K562 (cell line): Measurements from ENCODE around the gene EAF2. TPM values are rescaled to one million over a fixed set of nuclear protein-coding genes. Genes with fewer than 3 reads are reported as not detected.

Source experiments
- ATAC-seq: fragments of 200-7000 bp; cut with Tn5 transposase; 3 replicates; pipeline ENCODE4 v1.9.1; 2020; ENCODE audit warnings: moderate library complexity
- BruUV-seq: library from RNA; stranded (reverse); fragments of 400-500 nt; replicated peaks from 2 replicates; lab custom pipeline; 2021; lab: Mats Ljungman, UMichigan
- CTCF ChIA-PET: fragments of 300-600 bp; formaldehyde crosslinking; extraction: SDS; loops from one replicate; lab custom pipeline; 2021; ENCODE audit warnings: low intra/inter-chr PET ratio; lab: Yijun Ruan, JAX
- POLR2A ChIA-PET: fragments of 300-600, 350-650 bp; sonication (Branson Sonifier 250); formaldehyde crosslinking; extraction: SDS; loops from one replicate; lab custom pipeline; 2021; ENCODE audit warnings: antibody characterized with exemption, inconsistent platforms; lab: Yijun Ruan, JAX
- DNase-seq, 4 experiments: peaks; one replicate each; pipeline versions ENCODE4 v3.0.0 to v3.0.0-alpha.2; 2011 to 2018; ENCODE audit warnings: low spot score in 3 of 4, mixed read lengths in 3 of 4; ENCODE audit errors: extremely low read depth in 1 of 4
- FAIRE-seq: peaks from 2 replicates; lab custom pipeline; 2011; peaks lifted over from hg19 to GRCh38; lab: Jason Lieb, UNC
- H2AFZ ChIP-seq: 2 replicates; pipeline ENCODE4 v1.6.0; 2011; ENCODE audit warnings: low read depth, low read length, control low read depth, inconsistent platforms
- H3K27ac ChIP-seq: fragments of 200-600 bp; 3 replicates; pipeline ENCODE4 v1.8.0; 2011; ENCODE audit warnings: low read depth, mild to moderate bottlenecking, control low read depth, inconsistent platforms, low read length, moderate library complexity, mixed read lengths; ENCODE audit errors: extremely low read depth
- H3K27me3 ChIP-seq, 2 experiments: fragments of 300-600 bp in 1 of 2; 2 replicates in 1 of 2; 3 replicates in 1 of 2; pipeline versions ENCODE4 v1.6.0 to v1.8.0; 2011; ENCODE audit warnings: inconsistent platforms in 2 of 2, low read length in 2 of 2, mild to moderate bottlenecking in 1 of 2, mixed read lengths in 1 of 2, moderate library complexity in 1 of 2; ENCODE audit not compliant: control insufficient read depth in 2 of 2, insufficient read depth in 2 of 2
- H3K36me3 ChIP-seq: fragments of 300-600 bp; 3 replicates; pipeline ENCODE4 v1.8.0; 2011; ENCODE audit warnings: mild to moderate bottlenecking, low read length, inconsistent platforms; ENCODE audit not compliant: control insufficient read depth, insufficient read depth
- H3K4me1 ChIP-seq, 2 experiments: fragments of 200-600 bp in 1 of 2; replicated peaks in 1 of 2; 2 replicates in 1 of 2; 3 replicates in 1 of 2; pipeline versions ENCODE4 v1.5.1 to v1.8.0; 2011; ENCODE audit warnings: inconsistent platforms in 2 of 2, low read length in 2 of 2, mild to moderate bottlenecking in 1 of 2, mixed read lengths in 1 of 2, moderate library complexity in 1 of 2; ENCODE audit not compliant: control insufficient read depth in 2 of 2, insufficient read depth in 2 of 2
- H3K4me2 ChIP-seq: 2 replicates; pipeline ENCODE4 v1.6.1; 2011; ENCODE audit warnings: low read length, control low read depth, inconsistent platforms, mixed read lengths; ENCODE audit not compliant: insufficient read depth
- H3K4me3 ChIP-seq: fragments of 200-600 bp; sonication (generic), shearing (Covaris generic); 2 replicates; pipeline ENCODE4 v1.5.1; 2016; ENCODE audit warnings: control low read depth, inconsistent platforms
- H3K79me2 ChIP-seq: fragments of 200-600 bp; 3 replicates; pipeline ENCODE4 v1.8.0; 2011; ENCODE audit warnings: low read length, inconsistent platforms; ENCODE audit not compliant: control insufficient read depth, insufficient read depth
- H3K9ac ChIP-seq, 2 experiments: 2 replicates each; pipeline versions ENCODE4 v1.6.0 to v1.6.1; 2011; ENCODE audit warnings: low read depth in 2 of 2, low read length in 2 of 2, control low read depth in 1 of 2, inconsistent platforms in 1 of 2, mild to moderate bottlenecking in 1 of 2, mixed read lengths in 1 of 2; ENCODE audit not compliant: insufficient read depth in 1 of 2
- H3K9me1 ChIP-seq: one replicate; pipeline ENCODE4 v1.6.0; 2011; ENCODE audit warnings: inconsistent platforms, mild to moderate bottlenecking, low read length, moderate library complexity; ENCODE audit not compliant: control insufficient read depth, insufficient read depth
- H3K9me3 ChIP-seq: replicated peaks from 2 replicates; pipeline ENCODE4 v1.5.1; 2011; ENCODE audit warnings: low read depth, low read length, inconsistent platforms; ENCODE audit not compliant: control insufficient read depth, insufficient read depth
- H4K20me1 ChIP-seq: replicated peaks from 2 replicates; pipeline ENCODE4 v1.6.1; 2011; ENCODE audit warnings: low read length, inconsistent platforms, mixed read lengths; ENCODE audit not compliant: control insufficient read depth, insufficient read depth
- CEBPB ChIP-seq: fragments of 450-650 bp; IDR thresholded peaks from 2 replicates; pipeline ENCODE4 v1.6.1; 2016; ENCODE audit warnings: missing genetic modification characterization, missing compliant biosample characterization
- CHD4 ChIP-seq: fragments of 200-600 bp; sonication (generic); IDR thresholded peaks from 3 replicates; pipeline ENCODE4 v1.6.1; 2012; ENCODE audit warnings: low read depth, mild to moderate bottlenecking, mixed read lengths, low read length, inconsistent platforms; ENCODE audit not compliant: insufficient read depth, insufficient replicate concordance, poor library complexity, severe bottlenecking
- ESRRB ChIP-seq: fragments of 250-450 bp; sonication (Bioruptor Pico); IDR thresholded peaks from 2 replicates; pipeline ENCODE4 v1.5.0; 2020; ENCODE audit warnings: mild to moderate bottlenecking, moderate library complexity, borderline replicate concordance
- HMGN3 ChIP-seq: IDR thresholded peaks from 2 replicates; pipeline ENCODE4 v1.6.1; 2011; ENCODE audit warnings: borderline replicate concordance, low read depth, mild to moderate bottlenecking, mixed read lengths, low read length; ENCODE audit not compliant: insufficient read length; ENCODE audit errors: extremely low read depth
- KAT2B ChIP-seq: IDR thresholded peaks from one replicate; pipeline ENCODE4 v1.6.1; 2012; ENCODE audit warnings: low read depth, mild to moderate bottlenecking, control low read depth, inconsistent platforms, low read length, moderate library complexity
- NCOR1 ChIP-seq: fragments of 450-650 bp; IDR thresholded peaks from 2 replicates; pipeline ENCODE4 v1.6.1; 2016; ENCODE audit warnings: mild to moderate bottlenecking, moderate library complexity
- PPARD ChIP-seq: fragments of 250-450 bp; sonication (Bioruptor Pico); IDR thresholded peaks from 2 replicates; pipeline ENCODE4 v1.8.0; 2022; ENCODE audit warnings: inconsistent platforms, mild to moderate bottlenecking, moderate library complexity
- YY1 ChIP-seq, 3 experiments: IDR thresholded peaks; 2 replicates each; pipeline ENCODE4 v1.6.1; 2011; ENCODE audit warnings: low read length in 2 of 3, mild to moderate bottlenecking in 2 of 3, moderate library complexity in 2 of 3, borderline replicate concordance in 1 of 3, control low read depth in 1 of 3, low read depth in 1 of 3; ENCODE audit not compliant: insufficient read depth in 3 of 3, insufficient replicate concordance in 2 of 3, control insufficient read depth in 1 of 3, insufficient read length in 1 of 3; ENCODE audit errors: extremely low read depth in 1 of 3
- ZKSCAN1 ChIP-seq: fragments of 150-350 bp; IDR thresholded peaks from 2 replicates; pipeline ENCODE4 v1.6.1; 2016; ENCODE audit warnings: low read depth, low read length
- ZZZ3 ChIP-seq: fragments of 450-650 bp; IDR thresholded peaks from 2 replicates; pipeline ENCODE4 v1.6.1; 2016; ENCODE audit warnings: antibody characterized with exemption, mild to moderate bottlenecking, moderate library complexity
- WGBS: fragments of 100-300 bp; shearing (Covaris generic); methylation state at CpG from one replicate; pipeline ENCODE4 v1.1.6; 2016; ENCODE audit warnings: low coverage, mixed read lengths; ENCODE audit not compliant: insufficient coverage; ENCODE audit errors: missing lambda C conversion rate; 5-methylcytosine and 5-hydroxymethylcytosine counted together
- in situ Hi-C: fragments of 300-500 bp; cut with MboI; formaldehyde crosslinking; loops from 4 replicates; pipeline ENCODE4 v1.15.0; 2018; ENCODE audit warnings: inconsistent platforms, mixed read lengths
- intact Hi-C: fragments of 100-400 bp; cut with micrococcal nuclease; formaldehyde crosslinking; loops from 2 replicates; pipeline ENCODE4 v1.14.2; 2022
- polyA plus RNA-seq, 8 experiments: library from polyadenylated mRNA; depleted of rRNA in 4 of 8; stranded (reverse) in 5 of 8; unstranded in 3 of 8; fragments of >200 nt; fragmentation: Nextera tagmentation in 2 of 8; fragmentation: Illumina TruSeq in 1 of 8; extraction: Ambion mirVana in 2 of 8; extraction: Trizol in 1 of 8; gene quantifications; 2 replicates each; pipeline versions ENCODE4 v1.2.1 to v1.2.3, GENCODE V29; 2011 to 2014; ENCODE audit warnings: inconsistent platforms in 1 of 8, missing spikeins in 1 of 8
- total RNA-seq, 7 experiments: library from RNA; depleted of rRNA in 6 of 7; stranded (reverse); fragments of >200 nt in 6 of 7; fragmentation: Illumina TruSeq in 2 of 7; extraction: Trizol in 2 of 7; gene quantifications; 2 replicates each; pipeline versions ENCODE4 v1.2.1 to v1.2.3, GENCODE V29; 2011 to 2021; ENCODE audit warnings: low replicate concordance in 1 of 7
- TF ChIP-seq, protein P1 (sequence below): fragments of 450-650 bp; formaldehyde crosslinking; IDR thresholded peaks from 2 replicates; pipeline ENCODE4 v1.4.0; 2020; ENCODE audit warnings: mild to moderate bottlenecking, moderate library complexity
- TF ChIP-seq, protein P2 (sequence below), 2 experiments: IDR thresholded peaks; 2 replicates each; pipeline ENCODE4 v1.6.1; 2011; ENCODE audit warnings: borderline replicate concordance in 1 of 2, control low read depth in 1 of 2, low read depth in 1 of 2, low read length in 1 of 2, mild to moderate bottlenecking in 1 of 2, mixed read lengths in 1 of 2, moderate library complexity in 1 of 2; ENCODE audit not compliant: insufficient read depth in 1 of 2, insufficient read length in 1 of 2, poor library complexity in 1 of 2, severe bottlenecking in 1 of 2; ENCODE audit errors: extremely low read depth in 1 of 2

EAF2 gene
- total and polyA plus RNA-seq, 9 of the 15 experiments (the other 6 are each of a cell fraction or from before 2014, with no cell fraction given) = 3.8 to 17.3 (median 6.9) TPM

DNA sequence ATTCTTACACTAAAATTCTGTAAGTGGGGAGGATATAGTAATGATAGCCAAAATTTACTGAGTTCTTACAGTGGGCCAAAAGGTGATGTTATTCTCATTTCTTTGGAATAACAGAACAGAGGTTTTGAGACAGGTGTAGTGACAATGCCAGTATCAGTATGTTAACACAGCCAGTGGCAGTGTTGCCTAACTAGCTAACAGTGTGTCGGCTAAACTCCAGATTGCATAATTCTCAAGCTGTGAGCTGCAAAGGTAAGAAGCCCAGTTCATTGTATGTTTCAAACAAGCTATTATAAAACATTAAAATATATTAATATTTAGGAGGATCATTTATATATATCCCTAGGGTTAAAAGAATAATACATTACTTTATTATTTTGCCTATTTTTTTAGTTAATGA lies 60.1 kb downstream of the EAF2 start:
- Histone ChIP-seq H3K9ac (no peak overlapping the region), H3K9me3 (no peaks in the 10 kb centered on the region), H3K4me3 (no peak overlapping the region), H3K9me1 (no peaks in the 10 kb centered on the region), H4K20me1 (no peaks in the 10 kb centered on the region), H3K36me3 (no peaks in the 10 kb centered on the region), H3K27me3 (no peaks in the 10 kb centered on the region), H3K27ac (no peak overlapping the region), H2AFZ (no peak overlapping the region), H3K4me1 (no peaks in the 10 kb centered on the region), H3K4me2 (no peak overlapping the region), H3K79me2 (no peaks in the 10 kb centered on the region)
- WGBS = 0% methylated on average over 1 of the region's 1 CpG
- POLR2A ChIA-PET = no interaction called here
- ATAC-seq (no peak), FAIRE-seq (no peak), DNase-seq (no peak)
- intact Hi-C loops = no loop called here
- TF ChIP-seq, protein P1, sequence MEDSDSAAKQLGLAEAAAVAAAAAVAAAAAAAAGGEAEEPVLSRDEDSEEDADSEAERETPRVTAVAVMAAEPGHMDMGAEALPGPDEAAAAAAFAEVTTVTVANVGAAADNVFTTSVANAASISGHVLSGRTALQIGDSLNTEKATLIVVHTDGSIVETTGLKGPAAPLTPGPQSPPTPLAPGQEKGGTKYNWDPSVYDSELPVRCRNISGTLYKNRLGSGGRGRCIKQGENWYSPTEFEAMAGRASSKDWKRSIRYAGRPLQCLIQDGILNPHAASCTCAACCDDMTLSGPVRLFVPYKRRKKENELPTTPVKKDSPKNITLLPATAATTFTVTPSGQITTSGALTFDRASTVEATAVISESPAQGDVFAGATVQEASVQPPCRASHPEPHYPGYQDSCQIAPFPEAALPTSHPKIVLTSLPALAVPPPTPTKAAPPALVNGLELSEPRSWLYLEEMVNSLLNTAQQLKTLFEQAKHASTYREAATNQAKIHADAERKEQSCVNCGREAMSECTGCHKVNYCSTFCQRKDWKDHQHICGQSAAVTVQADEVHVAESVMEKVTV (CRISPR knock-in tag) = no peak
- TF ChIP-seq PPARD = no peak
- TF ChIP-seq ZZZ3 = no peak
- TF ChIP-seq, protein P2, sequence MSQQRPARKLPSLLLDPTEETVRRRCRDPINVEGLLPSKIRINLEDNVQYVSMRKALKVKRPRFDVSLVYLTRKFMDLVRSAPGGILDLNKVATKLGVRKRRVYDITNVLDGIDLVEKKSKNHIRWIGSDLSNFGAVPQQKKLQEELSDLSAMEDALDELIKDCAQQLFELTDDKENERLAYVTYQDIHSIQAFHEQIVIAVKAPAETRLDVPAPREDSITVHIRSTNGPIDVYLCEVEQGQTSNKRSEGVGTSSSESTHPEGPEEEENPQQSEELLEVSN (IDR thresholded peaks at IDR 0.05; ENCODE audit: borderline replicate concordance in 1 of 2, extremely low read depth in 1 of 2, insufficient read depth in 1 of 2, insufficient read length in 1 of 2, low read depth in 1 of 2, low read length in 1 of 2, poor library complexity in 1 of 2, severe bottlenecking in 1 of 2) = no peak
- TF ChIP-seq NCOR1 = no peak
- TF ChIP-seq CHD4 = no peak
- no peak for TF ChIP-seq HMGN3
- no peak for TF ChIP-seq YY1 (IDR thresholded peaks at IDR 0.05; ENCODE audit: borderline replicate concordance in 1 of 3, control insufficient read depth in 1 of 3, extremely low read depth in 1 of 3, insufficient read depth in 3 of 3, insufficient read length in 1 of 3, insufficient replicate concordance in 2 of 3, low read depth in 1 of 3, low read length in 2 of 3)
- TF ChIP-seq KAT2B = no peak
- no peak for TF ChIP-seq CEBPB (tag)
- TF ChIP-seq ESRRB (CRISPR knock-in tag) = no peak
- no peak for TF ChIP-seq ZKSCAN1
- no TSS peak for BruUV-seq
- in situ Hi-C loops = no loop called here
- CTCF ChIA-PET = no interaction called here
